ENCODE results near the gene PPP2R5D. TPM values are rescaled to one million over a fixed set of nuclear protein-coding genes. Genes with fewer than 3 reads are reported as not detected.

PPP2R5D gene
- total RNA-seq (2021; fragmentation: NEBNext Ultra II Directional; extraction: Animal tissue kit (Norgen Biotek cat#: 25700)), result 10 to 100 TPM; 37.7 to 50.7 (median 43.4) TPM
- long read RNA-seq, transcript PPP2R5D-208 (16 exons, 3,044 nt), result major isoform, 7 of 28 reads
- long read RNA-seq, partial matches to known transcripts, result 11 of 28 reads
- long read RNA-seq, other reads (novel, unspliced or antisense), result 6 of 28 reads

DNA sequence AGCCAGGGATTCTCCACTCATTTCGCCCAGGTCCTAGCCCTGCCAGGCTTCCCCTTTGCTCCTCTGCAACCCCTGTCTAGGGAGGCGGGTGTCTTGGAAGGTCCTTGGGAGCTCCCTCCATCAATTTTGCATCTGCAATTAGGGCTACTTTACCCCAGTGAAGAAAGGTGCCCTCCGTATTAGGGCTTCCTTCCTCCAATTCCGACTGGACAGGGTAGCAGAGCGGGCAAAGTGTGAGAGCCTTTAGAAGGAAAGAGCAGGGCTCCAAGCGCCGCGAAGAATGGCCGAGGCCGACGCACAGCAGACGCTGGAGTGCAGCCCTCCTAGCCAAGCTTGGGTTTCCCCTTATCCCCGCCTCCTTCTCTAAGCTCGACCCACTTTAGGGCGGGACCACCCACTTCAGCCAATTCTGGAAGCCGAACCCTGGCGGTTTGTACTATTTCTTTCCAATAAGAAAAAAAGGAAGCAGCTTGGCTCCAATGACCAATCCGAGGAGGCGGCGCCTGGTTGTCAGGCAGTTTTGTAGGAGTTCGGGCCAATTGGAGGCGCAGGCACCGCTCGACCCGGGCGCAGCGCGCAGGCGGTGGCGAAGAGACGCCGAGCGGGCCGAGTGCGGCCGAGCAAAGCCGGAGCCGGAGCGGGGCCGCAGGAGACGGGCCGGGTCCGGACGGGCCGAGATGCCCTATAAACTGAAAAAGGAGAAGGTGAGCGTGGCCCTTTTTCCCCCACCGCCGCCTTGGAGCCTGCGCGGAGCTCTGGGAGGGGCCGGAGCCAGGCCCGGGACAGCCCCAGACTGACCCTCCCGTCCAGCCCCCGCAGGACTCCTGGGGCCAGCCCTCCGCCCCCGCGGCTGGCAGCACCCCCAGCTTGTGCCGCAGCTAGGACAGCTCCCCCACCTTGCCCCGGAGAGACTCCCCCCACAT is at the start of gene PPP2R5D:
TSS of gene PPP2R5D (plus strand) at position 570 of the 923 bp plus-strand sequence. CDS start at position 678, 108 bp downstream.
- peak; percentile 99 for DNase-seq
- peak within 1 kb of the TSS; percentile 92 for H3K27ac Mint-ChIP-seq
- H3K9me3 Mint-ChIP-seq, result no peaks in the 10 kb centered on the region
- peaks cover 61% of the 10 kb centered on the region for H3K4me1 Mint-ChIP-seq (ENCODE audit: low read depth)
- H3K4me3 Mint-ChIP-seq, result peak within 1 kb of the TSS; percentile 88
- H3K27me3 Mint-ChIP-seq (ENCODE audit: insufficient read depth), result peaks cover 2% of the 10 kb centered on the region; the same call in 1 of the 2 replicates
- peaks cover 21% of the 10 kb centered on the region for H3K36me3 Mint-ChIP-seq (ENCODE audit: low read depth)
- TF ChIP-seq, protein P1, sequence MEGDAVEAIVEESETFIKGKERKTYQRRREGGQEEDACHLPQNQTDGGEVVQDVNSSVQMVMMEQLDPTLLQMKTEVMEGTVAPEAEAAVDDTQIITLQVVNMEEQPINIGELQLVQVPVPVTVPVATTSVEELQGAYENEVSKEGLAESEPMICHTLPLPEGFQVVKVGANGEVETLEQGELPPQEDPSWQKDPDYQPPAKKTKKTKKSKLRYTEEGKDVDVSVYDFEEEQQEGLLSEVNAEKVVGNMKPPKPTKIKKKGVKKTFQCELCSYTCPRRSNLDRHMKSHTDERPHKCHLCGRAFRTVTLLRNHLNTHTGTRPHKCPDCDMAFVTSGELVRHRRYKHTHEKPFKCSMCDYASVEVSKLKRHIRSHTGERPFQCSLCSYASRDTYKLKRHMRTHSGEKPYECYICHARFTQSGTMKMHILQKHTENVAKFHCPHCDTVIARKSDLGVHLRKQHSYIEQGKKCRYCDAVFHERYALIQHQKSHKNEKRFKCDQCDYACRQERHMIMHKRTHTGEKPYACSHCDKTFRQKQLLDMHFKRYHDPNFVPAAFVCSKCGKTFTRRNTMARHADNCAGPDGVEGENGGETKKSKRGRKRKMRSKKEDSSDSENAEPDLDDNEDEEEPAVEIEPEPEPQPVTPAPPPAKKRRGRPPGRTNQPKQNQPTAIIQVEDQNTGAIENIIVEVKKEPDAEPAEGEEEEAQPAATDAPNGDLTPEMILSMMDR (IDR thresholded peaks at IDR 0.05), result no peak

DNA sequence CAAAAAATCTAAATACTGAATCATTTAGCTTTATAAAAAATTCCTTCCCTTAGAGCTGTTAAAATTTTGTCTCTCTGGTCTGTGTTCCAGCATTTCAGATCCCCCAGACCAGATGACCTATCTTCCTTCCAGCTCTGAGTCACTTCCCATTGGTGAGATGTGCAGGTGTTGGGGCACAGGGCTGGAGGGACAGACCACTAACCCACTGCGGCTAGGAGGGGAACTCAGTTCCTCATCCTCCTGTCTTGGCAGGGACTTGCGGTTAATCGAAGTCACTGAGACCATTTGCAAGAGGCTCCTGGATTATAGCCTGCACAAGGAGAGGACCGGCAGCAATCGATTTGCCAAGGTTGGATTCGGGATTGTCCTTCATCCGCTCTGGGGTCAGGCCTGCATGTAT is 49.0 kb upstream of the PPP2R5D start:
- Mint-ChIP-seq H3K4me1 (ENCODE audit: low read depth) (peaks cover 26% of the 10 kb centered on the region), H3K4me3 (no peak overlapping the region), H3K27me3 (ENCODE audit: insufficient read depth) (peaks cover 2% of the 10 kb centered on the region), H3K36me3 (ENCODE audit: low read depth) (peaks cover 13% of the 10 kb centered on the region; the same call in 1 of the 2 replicates), H3K27ac (no peak overlapping the region), H3K9me3 (no peaks in the 10 kb centered on the region)
- no peak for DNase-seq
- TF ChIP-seq, protein P1 (IDR thresholded peaks at IDR 0.05), result no peak

DNA sequence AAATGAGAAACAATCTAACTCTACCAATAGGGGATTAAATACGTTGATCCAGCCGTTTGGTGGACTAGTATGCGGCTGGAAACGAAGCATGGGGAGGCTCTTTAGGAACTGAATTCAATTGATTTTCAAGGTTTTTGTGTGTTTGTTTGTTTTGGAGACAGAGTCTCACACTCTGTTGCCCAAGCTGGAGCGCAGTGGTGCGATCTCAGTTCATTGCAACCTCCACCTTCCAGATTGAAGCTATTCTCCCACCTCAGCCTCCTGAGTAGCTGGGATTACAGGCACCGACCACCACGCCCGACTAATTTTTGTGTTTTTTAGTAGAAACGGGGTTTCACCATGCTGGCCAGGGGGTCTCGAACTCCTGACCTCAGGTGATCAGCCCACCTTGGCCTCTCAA is 48.0 kb upstream of the PPP2R5D start:
- DNase-seq, result no peak
- TF ChIP-seq, protein P1 (IDR thresholded peaks at IDR 0.05), result no peak
- peaks cover 17% of the 10 kb centered on the region for H3K4me1 Mint-ChIP-seq (ENCODE audit: low read depth)
- H3K27ac Mint-ChIP-seq, result no peak overlapping the region
- no peaks in the 10 kb centered on the region for H3K9me3 Mint-ChIP-seq
- H3K36me3 Mint-ChIP-seq (ENCODE audit: low read depth), result 0 out of 2 replicates have a peak, but pooled peaks cover 11% of the 10 kb centered on the region
- no peak overlapping the region for H3K4me3 Mint-ChIP-seq
- H3K27me3 Mint-ChIP-seq (ENCODE audit: insufficient read depth), result peaks cover 2% of the 10 kb centered on the region

DNA sequence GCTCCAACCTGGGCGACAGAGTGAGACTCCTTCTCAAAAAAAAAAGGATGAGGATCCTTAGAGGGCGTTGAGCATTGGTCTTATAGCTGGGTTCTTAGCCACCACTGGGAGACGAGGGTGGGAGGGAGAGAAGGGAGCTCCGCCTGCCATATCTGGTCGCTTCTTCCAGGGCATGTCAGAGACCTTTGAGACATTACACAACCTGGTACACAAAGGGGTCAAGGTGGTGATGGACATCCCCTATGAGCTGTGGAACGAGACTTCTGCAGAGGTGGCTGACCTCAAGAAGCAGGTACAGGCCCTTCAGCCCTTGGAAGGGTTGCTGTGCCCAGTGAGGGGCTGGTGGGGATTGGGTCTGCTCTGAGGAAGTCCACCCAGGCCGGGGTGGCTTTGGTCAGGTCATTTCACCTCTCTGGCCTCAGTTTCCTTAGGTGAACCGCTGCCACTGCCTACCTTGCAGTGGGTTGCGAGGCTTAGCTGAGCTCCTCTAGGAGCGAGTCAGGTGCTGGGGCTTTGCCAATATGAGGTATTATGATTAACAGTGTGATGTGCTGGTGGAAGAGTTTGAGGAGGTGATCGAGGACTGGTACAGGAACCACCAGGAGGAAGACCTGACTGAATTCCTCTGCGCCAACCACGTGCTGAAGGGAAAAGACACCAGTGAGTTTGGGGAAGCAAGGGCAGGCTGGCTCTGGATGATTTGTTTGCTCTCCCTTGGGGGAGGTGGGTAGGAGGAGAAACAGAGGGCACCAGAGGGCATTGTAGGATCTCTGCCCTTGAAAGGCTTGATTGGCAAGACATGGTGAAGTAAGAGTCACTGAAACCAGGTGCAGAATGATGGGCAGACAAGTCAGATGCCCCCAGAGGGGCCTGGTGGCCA is 46.6 kb upstream of the PPP2R5D start:
- H3K27ac Mint-ChIP-seq, result no peak overlapping the region
- DNase-seq, result no peak
- H3K9me3 Mint-ChIP-seq, result no peaks in the 10 kb centered on the region
- 0 out of 2 replicates have a peak, but pooled peaks cover 11% of the 10 kb centered on the region for H3K36me3 Mint-ChIP-seq (ENCODE audit: low read depth)
- TF ChIP-seq, protein P1 (IDR thresholded peaks at IDR 0.05), result no peak
- H3K27me3 Mint-ChIP-seq (ENCODE audit: insufficient read depth), result peaks cover 2% of the 10 kb centered on the region
- H3K4me3 Mint-ChIP-seq, result no peak overlapping the region
- H3K4me1 Mint-ChIP-seq (ENCODE audit: low read depth), result peaks cover 7% of the 10 kb centered on the region

DNA sequence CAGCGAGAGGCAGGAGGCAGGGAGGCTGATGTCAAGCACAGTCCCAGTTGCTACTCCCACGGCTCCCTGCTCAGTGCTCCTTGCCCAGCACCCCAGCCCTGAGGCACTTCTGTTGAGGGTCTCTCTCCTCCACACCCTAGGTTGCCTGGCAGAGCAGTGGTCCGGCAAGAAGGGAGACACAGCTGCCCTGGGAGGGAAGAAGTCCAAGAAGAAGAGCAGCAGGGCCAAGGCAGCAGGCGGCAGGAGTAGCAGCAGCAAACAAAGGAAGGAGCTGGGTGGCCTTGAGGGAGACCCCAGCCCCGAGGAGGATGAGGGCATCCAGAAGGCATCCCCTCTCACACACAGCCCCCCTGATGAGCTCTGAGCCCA is 46.0 kb upstream of the PPP2R5D start:
- H3K4me3 Mint-ChIP-seq, result no peak overlapping the region
- H3K36me3 Mint-ChIP-seq (ENCODE audit: low read depth), result peaks cover 12% of the 10 kb centered on the region; the same call in 1 of the 2 replicates
- no peak overlapping the region for H3K27ac Mint-ChIP-seq
- peaks cover 2% of the 10 kb centered on the region for H3K27me3 Mint-ChIP-seq (ENCODE audit: insufficient read depth)
- DNase-seq, result no peak
- TF ChIP-seq, protein P1 (IDR thresholded peaks at IDR 0.05), result no peak
- H3K4me1 Mint-ChIP-seq (ENCODE audit: low read depth), result peaks cover under 1% of the 10 kb centered on the region; the same call in 1 of the 2 replicates
- H3K9me3 Mint-ChIP-seq, result no peaks in the 10 kb centered on the region
